Natural killer cell (primary cell): Measurements from ENCODE around the gene ADGRG6. TPM values are rescaled to one million over a fixed set of nuclear protein-coding genes. Genes with fewer than 3 reads are reported as not detected.

ENCODE experiments used
- ATAC-seq, 3 donors: fragments of 150-1000 bp in 2 of 3; fragments of 200-7000 bp in 1 of 3; cut with Tn5 transposase; 1 replicate in 1 of 3; 2 replicates in 2 of 3; pipeline ENCODE4 v1.10.0; 2021; ENCODE audit warnings: mild to moderate bottlenecking in 2 of 3, moderate library complexity in 2 of 3
- DNase-seq, 2 donors: peaks; one replicate each; pipeline versions ENCODE4 v3.0.0 to v3.0.0-alpha.2; 2013 to 2021; ENCODE audit warnings: mixed read lengths in 1 of 2
- H3K27ac ChIP-seq: one replicate; pipeline ENCODE4 v1.5.1; 2013; ENCODE audit warnings: mild to moderate bottlenecking, low read length
- H3K27me3 ChIP-seq: one replicate; pipeline ENCODE4 v1.6.1; 2013; ENCODE audit warnings: low read length; ENCODE audit not compliant: control insufficient read depth, insufficient read depth
- H3K36me3 ChIP-seq: one replicate; pipeline ENCODE4 v1.6.1; 2013; ENCODE audit warnings: low read length; ENCODE audit not compliant: control insufficient read depth, insufficient read depth
- H3K4me1 ChIP-seq: one replicate; pipeline ENCODE4 v1.6.1; 2013; ENCODE audit warnings: low read length; ENCODE audit not compliant: control insufficient read depth, insufficient read depth
- H3K4me3 ChIP-seq: one replicate; pipeline ENCODE4 v1.5.1; 2013; ENCODE audit warnings: low read length
- H3K9me3 ChIP-seq: one replicate; pipeline ENCODE4 v1.6.1; 2013; ENCODE audit warnings: low read length; ENCODE audit not compliant: control insufficient read depth, insufficient read depth
- H3K27ac Mint-ChIP-seq, 2 donors: one replicate each; pipeline ENCODE4 v1.8.0; 2022; ENCODE audit warnings: mild to moderate bottlenecking in 2 of 2, mixed read lengths in 2 of 2, moderate library complexity in 1 of 2
- H3K27me3 Mint-ChIP-seq, 2 donors: one replicate each; pipeline ENCODE4 v1.8.0; 2022; ENCODE audit warnings: low read depth in 2 of 2, mixed read lengths in 2 of 2
- H3K36me3 Mint-ChIP-seq: one replicate; pipeline ENCODE4 v1.8.0; 2022; ENCODE audit warnings: mixed read lengths
- H3K4me1 Mint-ChIP-seq, 2 donors: one replicate each; pipeline ENCODE4 v1.8.0; 2022; ENCODE audit warnings: mixed read lengths in 2 of 2
- H3K4me3 Mint-ChIP-seq: one replicate; pipeline ENCODE4 v1.8.0; 2022; ENCODE audit warnings: mild to moderate bottlenecking, moderate library complexity, mixed read lengths
- H3K9me3 Mint-ChIP-seq, 2 donors: one replicate each; pipeline ENCODE4 v1.8.0; 2022; ENCODE audit warnings: mixed read lengths in 2 of 2
- WGBS: methylation state at CpG from one replicate; pipeline ENCODE4 v1.1.7; 2013; ENCODE audit warnings: missing lambda C conversion rate; ENCODE audit not compliant: insufficient coverage; 5-methylcytosine and 5-hydroxymethylcytosine counted together
- intact Hi-C: fragments of 100-400 bp; cut with micrococcal nuclease; formaldehyde crosslinking; loops from one replicate; pipeline ENCODE4 v1.14.2; 2022
- total RNA-seq, 4 donors: library from RNA; stranded (reverse); fragments of 120-200 nt in 1 of 4; gene quantifications; one replicate each; pipeline versions ENCODE4 v1.2.3 to v1.2.4, GENCODE V29; 2013 to 2022
- TF ChIP-seq, protein P1 (sequence below): fragments of 200-600 bp; IDR thresholded peaks from one replicate; pipeline ENCODE4 v1.8.0; 2022; ENCODE audit warnings: antibody characterized with exemption

The ADGRG6 gene
- total RNA-seq, 3 donors from 2014 or later (not counting 1 experiment from before 2014, with no cell fraction given), result 0.05 to 0.24 TPM; not detected in 1

DNA sequence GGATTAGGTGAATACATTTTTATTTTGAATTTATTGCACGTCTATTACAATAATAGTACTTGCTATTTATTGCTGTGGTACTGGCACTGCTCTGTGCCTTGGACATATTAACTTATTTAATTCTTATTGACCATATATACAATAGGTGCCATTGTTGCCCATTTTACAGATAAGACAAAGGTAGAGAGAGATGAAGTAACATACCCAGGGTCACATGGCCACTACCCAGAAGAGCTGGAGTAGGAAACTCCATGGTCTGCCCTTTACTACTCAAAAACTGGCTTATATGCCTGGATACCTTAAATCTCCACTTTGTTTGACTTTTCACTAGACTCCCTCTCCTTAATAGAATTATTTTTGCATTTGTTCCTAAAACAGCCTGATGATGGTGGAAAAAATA, 67.5 kb downstream of the ADGRG6 start:
- H3K36me3 ChIP-seq, result no peaks in the 10 kb centered on the region
- no peaks in the 10 kb centered on the region for H3K36me3 Mint-ChIP-seq
- no peaks in the 10 kb centered on the region for H3K27me3 ChIP-seq
- no peak overlapping the region for H3K27ac ChIP-seq
- no peak overlapping the region for H3K4me3 ChIP-seq
- peaks cover 0 to 2% of the 10 kb centered on the region in 2 donors for H3K9me3 Mint-ChIP-seq
- DNase-seq (no peak), ATAC-seq (no peak)
- TF ChIP-seq, protein P1, sequence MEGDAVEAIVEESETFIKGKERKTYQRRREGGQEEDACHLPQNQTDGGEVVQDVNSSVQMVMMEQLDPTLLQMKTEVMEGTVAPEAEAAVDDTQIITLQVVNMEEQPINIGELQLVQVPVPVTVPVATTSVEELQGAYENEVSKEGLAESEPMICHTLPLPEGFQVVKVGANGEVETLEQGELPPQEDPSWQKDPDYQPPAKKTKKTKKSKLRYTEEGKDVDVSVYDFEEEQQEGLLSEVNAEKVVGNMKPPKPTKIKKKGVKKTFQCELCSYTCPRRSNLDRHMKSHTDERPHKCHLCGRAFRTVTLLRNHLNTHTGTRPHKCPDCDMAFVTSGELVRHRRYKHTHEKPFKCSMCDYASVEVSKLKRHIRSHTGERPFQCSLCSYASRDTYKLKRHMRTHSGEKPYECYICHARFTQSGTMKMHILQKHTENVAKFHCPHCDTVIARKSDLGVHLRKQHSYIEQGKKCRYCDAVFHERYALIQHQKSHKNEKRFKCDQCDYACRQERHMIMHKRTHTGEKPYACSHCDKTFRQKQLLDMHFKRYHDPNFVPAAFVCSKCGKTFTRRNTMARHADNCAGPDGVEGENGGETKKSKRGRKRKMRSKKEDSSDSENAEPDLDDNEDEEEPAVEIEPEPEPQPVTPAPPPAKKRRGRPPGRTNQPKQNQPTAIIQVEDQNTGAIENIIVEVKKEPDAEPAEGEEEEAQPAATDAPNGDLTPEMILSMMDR, result no peak
- no peaks in the 10 kb centered on the region for H3K27me3 Mint-ChIP-seq
- H3K4me1 ChIP-seq, result no peaks in the 10 kb centered on the region
- no peaks in the 10 kb centered on the region for H3K4me1 Mint-ChIP-seq
- no peak overlapping the region for H3K27ac Mint-ChIP-seq
- no peaks in the 10 kb centered on the region for H3K9me3 ChIP-seq
- H3K4me3 Mint-ChIP-seq, result no peak overlapping the region
- intact Hi-C loops, result no loop called here
- no CpG with 5 or more reads among the region's 1 CpG for WGBS

GRCh38 chr6:142372348-142372747, 70.5 kb downstream of the ADGRG6 start:
- no peaks in the 10 kb centered on the region for H3K9me3 Mint-ChIP-seq
- ATAC-seq (no peak), DNase-seq (no peak)
- WGBS, result 76% methylated on average over 2 of the region's 2 CpGs
- Histone ChIP-seq H3K4me3 (no peak overlapping the region), H3K27me3 (no peaks in the 10 kb centered on the region), H3K9me3 (no peaks in the 10 kb centered on the region), H3K27ac (no peak overlapping the region), H3K36me3 (no peaks in the 10 kb centered on the region), H3K4me1 (no peaks in the 10 kb centered on the region)
- no peak overlapping the region for H3K4me3 Mint-ChIP-seq
- no peak overlapping the region for H3K27ac Mint-ChIP-seq
- no peaks in the 10 kb centered on the region for H3K4me1 Mint-ChIP-seq
- H3K27me3 Mint-ChIP-seq, result no peaks in the 10 kb centered on the region
- no peaks in the 10 kb centered on the region for H3K36me3 Mint-ChIP-seq
- TF ChIP-seq, protein P1, result no peak
- intact Hi-C loops, result no loop called here

- TF ChIP-seq, protein P1, result no peak
- H3K4me1 ChIP-seq, result no peaks in the 10 kb centered on the region
- H3K4me3 Mint-ChIP-seq, result no peak overlapping the region
- no peaks in the 10 kb centered on the region for H3K9me3 Mint-ChIP-seq
- no peak overlapping the region for H3K27ac Mint-ChIP-seq
- no peak overlapping the region for H3K4me3 ChIP-seq
- no peaks in the 10 kb centered on the region for H3K36me3 Mint-ChIP-seq
- DNase-seq (no peak), ATAC-seq (no peak)
- H3K9me3 ChIP-seq, result no peaks in the 10 kb centered on the region
- peaks cover 0 to 5% of the 10 kb centered on the region in 2 donors for H3K27me3 Mint-ChIP-seq
- no peaks in the 10 kb centered on the region for H3K27me3 ChIP-seq
- no peak overlapping the region for H3K27ac ChIP-seq
- intact Hi-C loops, result no loop called here
- H3K36me3 ChIP-seq, result no peaks in the 10 kb centered on the region
- no peaks in the 10 kb centered on the region for H3K4me1 Mint-ChIP-seq
- 93% methylated on average over 2 of the region's 2 CpGs for WGBS
These were observed 71.7 kb downstream of the ADGRG6 start for GRCh38 chr6:142373268-142374090.
